ENCODE data around the gene GSS. TPM values are rescaled to one million over a fixed set of nuclear protein-coding genes. Genes with fewer than 3 reads are reported as not detected.

The GSS gene
- total and polyA plus RNA-seq, 2 of the 8 experiments (the other 6 are each of a cell fraction or from before 2014, with no cell fraction given): 34.6 to 43.2 TPM

GRCh38 chr20:34984756-34985261 lies 29.2 kb upstream of the GSS start:
- H3K27ac ChIP-seq (ENCODE audit: low read depth, low read length): no peak overlapping the region
- H4K91ac ChIP-seq (replicated peaks; ENCODE audit: insufficient read length, low read length): no peak overlapping the region
- peaks cover 0 to 3% of the 10 kb centered on the region in 2 experiments for H4K20me1 ChIP-seq (replicated peaks in 1 of 2; ENCODE audit: control insufficient read depth in 1 of 2, insufficient read depth in 2 of 2, low read length in 2 of 2)
- peak overlapping the region; percentile 79 for H4K8ac ChIP-seq (ENCODE audit: extremely low read depth, insufficient read depth, low read length)
- no peak overlapping the region for H2BK15ac ChIP-seq (ENCODE audit: low read length)
- POLR2A ChIA-PET (ENCODE audit: partially characterized antibody): interaction anchor here (0.7 to 1.8 kb wide), 5 partner anchors 9 to 278 kb away, joined by 3 to 7 read pairs (median 3); partner anchors contain the start of genes GSS and MYH7B
- H3K9ac ChIP-seq (replicated peaks in 1 of 4; ENCODE audit: extremely low read depth in 1 of 4, low read depth in 3 of 4, low read length in 3 of 4): no peak overlapping the region
- no peak for FAIRE-seq
- H2BK20ac ChIP-seq (ENCODE audit: low read length): 0 out of 2 replicates have a peak overlapping the region, but pooled peaks have one; percentile 48
- H3K36me3 ChIP-seq (ENCODE audit: control insufficient read depth in 2 of 4, insufficient read depth in 4 of 4, low read length in 3 of 4): no peaks in the 10 kb centered on the region
- no peak overlapping the region for H2BK120ac ChIP-seq (replicated peaks; ENCODE audit: low read depth, low read length)
- H2AK5ac ChIP-seq (ENCODE audit: low read depth, low read length): 0 out of 2 replicates have a peak overlapping the region, but pooled peaks have one; percentile 3
- H2BK5ac ChIP-seq (ENCODE audit: low read depth, low read length): peak overlapping the region; percentile 24; the same call in 1 of the 2 replicates
- CTCF ChIA-PET (ENCODE audit: partially characterized antibody): interaction anchor here (0.6 to 3.5 kb wide), 7 partner anchors 9 to 284 kb away, joined by 3 to 16 read pairs (median 4); no protein-coding TSS in a partner anchor
- H3K4me1 ChIP-seq (replicated peaks in 1 of 4; ENCODE audit: control insufficient read depth in 3 of 4, insufficient read depth in 4 of 4, low read length in 3 of 4): peaks cover 0 to 40% (median 27%) of the 10 kb centered on the region in 4 experiments; a peak in 6 of 7 replicates
- H3K4me2 ChIP-seq (ENCODE audit: insufficient read depth in 1 of 2, low read depth in 2 of 2, low read length in 2 of 2): peak overlapping the region in 1 of 2 experiments; percentile 54; a peak in 1 of 4 replicates
- H3K4me3 ChIP-seq (ENCODE audit: extremely low read depth in 1 of 4, insufficient read depth in 2 of 4, low read depth in 3 of 4, low read length in 4 of 4): no peak overlapping the region
- H3K27me3 ChIP-seq (replicated peaks in 1 of 4; ENCODE audit: control insufficient read depth in 3 of 4, extremely low read depth in 1 of 4, insufficient read depth in 3 of 4, low read length in 3 of 4): peaks cover 0 to 16% (median 9%) of the 10 kb centered on the region in 4 experiments; a peak in 3 of 7 replicates
- WGBS, 2 experiments (ENCODE audit: extremely low coverage in 1 of 2, insufficient coverage in 1 of 2, insufficient read length in 1 of 2, insufficient replicate concordance in 2 of 2, low coverage in 1 of 2, low lambda C conversion rate in 2 of 2, missing lambda C conversion rate in 1 of 2): 85% methylated on average over 13 of the region's 18 CpGs; no CpG with 5 or more reads in 1 of the 2 experiments
- H3K18ac ChIP-seq (ENCODE audit: extremely low read depth, low read length): peak overlapping the region; percentile 60
- H3K79me1 ChIP-seq (ENCODE audit: low read depth, low read length): no peaks in the 10 kb centered on the region
- no peaks in the 10 kb centered on the region for H3K9me3 ChIP-seq (ENCODE audit: insufficient read depth in 2 of 2, low read depth in 1 of 2, low read length in 1 of 2)
- no peak overlapping the region for H2AFZ ChIP-seq (ENCODE audit: low read length)
- no peak for DNase-seq (ENCODE audit: low read depth in 1 of 2, low spot score in 2 of 2)
- no peak overlapping the region for H3K56ac ChIP-seq (replicated peaks; ENCODE audit: insufficient read length, low read depth, low read length)
- H3K79me2 ChIP-seq (ENCODE audit: control insufficient read depth in 1 of 2, insufficient read depth in 2 of 2, low read length in 2 of 2): no peaks in the 10 kb centered on the region
- peaks cover 4% of the 10 kb centered on the region; the same call in 1 of the 2 replicates for H3K23me2 ChIP-seq (ENCODE audit: low read depth, low read length)
- H2BK12ac ChIP-seq (ENCODE audit: low read depth, low read length): peak overlapping the region; percentile 96; the same call in 1 of the 2 replicates
- H3K14ac ChIP-seq (ENCODE audit: insufficient read length): no peak overlapping the region
- H4K5ac ChIP-seq (ENCODE audit: insufficient read length, low read depth, low read length): no peak overlapping the region
- peak overlapping the region; percentile 14 for H3K4ac ChIP-seq (replicated peaks; ENCODE audit: insufficient read length, low read depth, low read length)
- no peak overlapping the region for H3K23ac ChIP-seq (ENCODE audit: insufficient read length)
- TF ChIP-seq POLR2A (IDR thresholded peaks at IDR 0.05; ENCODE audit: control extremely low read depth in 1 of 2, low read depth in 2 of 2, low read length in 2 of 2) (no peak), CBX5 (IDR thresholded peaks at IDR 0.05; ENCODE audit: low read depth, low read length) (no peak), SP4 (IDR thresholded peaks at IDR 0.05; ENCODE audit: low read length) (no peak), CHD2 (IDR thresholded peaks at IDR 0.05; ENCODE audit: low read length) (no peak), YY1 (IDR thresholded peaks at IDR 0.05; ENCODE audit: low read depth, low read length) (no peak), SUZ12 (IDR thresholded peaks at IDR 0.05; ENCODE audit: low read length) (no peak), EZH2 (IDR thresholded peaks at IDR 0.05; ENCODE audit: low read depth, low read length, severe bottlenecking) (no peak), RBBP5 (IDR thresholded peaks at IDR 0.05; ENCODE audit: borderline replicate concordance, low read depth, low read length) (no peak), KDM4A (IDR thresholded peaks at IDR 0.05; ENCODE audit: low read depth, low read length, severe bottlenecking) (no peak), ASH2L (IDR thresholded peaks at IDR 0.05; ENCODE audit: low read length) (no peak), SIRT6 (IDR thresholded peaks at IDR 0.05; ENCODE audit: low read length) (no peak), HDAC2 (IDR thresholded peaks at IDR 0.05; ENCODE audit: borderline replicate concordance in 1 of 2, low read depth in 2 of 2, low read length in 2 of 2) (no peak)
- TF ChIP-seq, protein P1, sequence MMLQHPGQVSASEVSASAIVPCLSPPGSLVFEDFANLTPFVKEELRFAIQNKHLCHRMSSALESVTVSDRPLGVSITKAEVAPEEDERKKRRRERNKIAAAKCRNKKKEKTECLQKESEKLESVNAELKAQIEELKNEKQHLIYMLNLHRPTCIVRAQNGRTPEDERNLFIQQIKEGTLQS (IDR thresholded peaks at IDR 0.05; ENCODE audit: insufficient read depth, low read depth, low read length): no peak

Measured in H1 (cell line).